GM18526 (cell line): Measurements from ENCODE around the gene CNTNAP5.

Source experiments
- POLR2A ChIP-seq: IDR thresholded peaks from 3 replicates; pipeline ENCODE4 v1.6.1; 2011; ENCODE audit not compliant: insufficient read length; ENCODE audit errors: extremely low read depth

Gene CNTNAP5

DNA sequence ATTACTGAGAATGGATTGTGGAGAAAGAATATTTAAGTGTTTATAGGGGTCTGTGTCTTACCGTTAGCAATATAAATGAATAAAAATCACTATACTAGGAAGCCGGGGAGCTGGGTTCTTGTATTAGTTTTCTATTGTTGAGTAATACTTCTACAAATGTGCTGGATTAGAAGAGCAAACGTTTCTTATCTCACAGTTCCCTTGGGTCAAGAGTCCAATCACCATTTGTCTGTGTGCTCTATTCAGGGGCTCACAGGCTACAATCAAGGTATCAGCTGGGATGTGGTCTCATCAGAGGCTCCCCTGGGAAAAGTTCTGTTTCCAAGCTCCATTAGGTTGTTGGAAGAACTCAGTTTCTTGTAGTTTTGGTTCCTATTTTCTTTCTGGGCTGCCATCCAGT, 790.9 kb downstream of the CNTNAP5 start:
- no peak for TF ChIP-seq POLR2A

DNA sequence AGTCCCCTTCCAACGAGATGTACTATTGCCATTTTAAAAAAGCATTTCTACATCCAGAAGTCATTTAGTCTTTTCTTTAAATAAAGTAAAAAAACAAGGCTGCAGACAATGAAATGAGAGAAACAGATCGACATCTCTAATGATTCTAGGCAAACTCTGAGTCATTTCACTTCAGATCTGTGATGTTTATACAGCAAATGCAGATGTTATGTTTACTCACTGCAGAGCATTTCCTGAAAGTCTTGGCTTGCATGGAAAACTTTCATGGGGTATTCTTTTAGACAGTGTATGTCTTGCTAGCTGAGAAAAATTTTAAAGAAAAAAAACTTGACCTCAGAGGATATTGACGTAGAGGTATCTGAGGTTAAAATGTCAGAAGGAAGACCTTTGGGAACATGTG, 797.4 kb downstream of the CNTNAP5 start:
- TF ChIP-seq POLR2A: no peak

DNA sequence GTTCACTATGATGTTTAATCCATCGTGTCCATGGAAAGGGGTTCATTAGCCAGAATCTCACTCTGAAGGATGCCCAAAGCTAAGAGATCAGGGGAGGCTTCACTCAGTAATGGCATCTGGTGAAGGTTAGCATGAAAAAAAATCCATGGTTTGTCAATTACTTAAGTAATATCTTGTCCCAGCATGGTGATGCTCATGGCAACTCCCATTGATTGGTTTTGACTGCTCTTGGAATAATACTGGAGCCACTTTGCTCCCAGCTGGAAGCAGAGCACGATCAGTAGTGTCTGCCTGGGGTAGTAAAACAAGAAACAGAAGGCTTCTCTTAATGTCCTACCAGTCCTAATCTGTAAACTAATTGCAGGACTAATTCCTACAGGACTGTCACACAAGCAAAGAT, 799.4 kb downstream of the CNTNAP5 start:
- TF ChIP-seq POLR2A: no peak

DNA sequence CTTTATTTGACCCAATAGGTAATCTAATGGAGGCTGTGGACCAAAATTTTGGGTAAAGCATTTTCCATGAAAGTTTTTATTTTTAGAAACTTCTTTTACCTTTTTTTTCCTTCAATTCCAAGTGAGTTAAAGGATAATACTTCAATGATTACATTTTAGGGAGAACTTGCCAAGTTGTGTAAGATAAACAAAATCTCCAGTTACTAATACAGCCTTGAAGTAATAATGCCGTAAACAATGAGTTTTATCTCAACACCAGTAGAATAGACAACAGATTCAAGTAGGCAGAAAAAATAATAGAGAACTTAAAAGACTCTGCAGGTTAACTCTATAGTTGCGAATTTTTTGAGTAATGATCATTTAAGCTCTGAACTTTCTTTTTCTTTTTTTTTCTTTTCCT, 807.4 kb downstream of the CNTNAP5 start:
- TF ChIP-seq POLR2A: no peak

DNA sequence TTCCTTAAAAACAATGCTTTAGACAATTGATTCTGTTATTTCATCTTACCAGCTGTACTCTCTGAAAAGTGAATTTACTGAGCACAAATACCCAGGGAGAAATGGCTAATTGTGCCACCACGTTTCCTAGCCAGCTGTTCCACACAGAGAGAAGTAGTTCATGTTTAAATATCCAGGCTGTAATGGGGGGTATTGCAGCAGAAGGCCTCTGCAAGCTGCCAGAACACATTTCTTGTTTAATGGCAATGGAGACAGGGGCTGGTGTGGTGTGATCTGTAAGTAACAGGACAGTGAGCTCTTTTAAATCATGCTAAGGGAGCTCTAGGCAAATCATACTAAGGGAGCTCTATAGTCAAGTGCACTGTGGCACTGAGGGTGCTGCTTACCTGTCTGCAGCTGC, 809.2 kb downstream of the CNTNAP5 start:
- TF ChIP-seq POLR2A: no peak

DNA sequence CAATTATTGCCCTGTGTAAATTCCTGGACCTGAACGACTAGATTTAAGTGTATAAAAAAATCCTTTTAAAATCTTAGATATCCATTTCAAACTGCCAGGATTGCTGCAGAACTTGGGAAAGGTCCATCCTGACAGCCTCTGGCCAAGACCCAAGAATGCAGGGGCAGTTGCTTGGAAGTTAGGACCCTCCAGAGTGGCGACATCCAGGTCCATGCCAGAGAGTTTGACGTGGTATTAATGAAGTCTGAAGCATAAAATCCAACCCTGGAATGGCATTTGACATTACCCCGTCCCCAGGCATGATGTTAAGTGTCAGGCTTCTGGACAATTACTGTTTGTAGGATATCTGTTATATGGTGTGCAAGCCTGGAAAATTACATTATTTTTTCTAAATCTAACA, 810.2 kb downstream of the CNTNAP5 start:
- no peak for TF ChIP-seq POLR2A

DNA sequence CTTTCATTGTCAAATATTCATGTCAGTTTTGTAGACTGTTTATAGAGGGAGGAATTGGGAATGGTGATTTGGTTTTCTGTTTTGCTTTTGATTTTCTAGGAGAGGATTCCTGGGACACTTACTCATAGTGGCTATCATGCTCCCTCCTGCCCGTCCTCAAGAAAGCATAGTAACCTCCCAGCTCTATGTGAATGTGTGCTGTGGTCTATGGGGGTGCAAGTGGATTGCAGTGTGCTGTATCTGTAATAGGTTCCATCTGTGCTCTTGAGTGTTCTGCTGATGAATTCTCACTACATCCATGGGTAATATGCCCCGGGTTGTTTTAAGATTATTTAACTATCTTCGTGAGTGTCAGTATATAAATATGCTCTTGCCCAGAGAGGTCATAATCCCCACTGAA, 811.3 kb downstream of the CNTNAP5 start:
- TF ChIP-seq POLR2A: no peak

DNA sequence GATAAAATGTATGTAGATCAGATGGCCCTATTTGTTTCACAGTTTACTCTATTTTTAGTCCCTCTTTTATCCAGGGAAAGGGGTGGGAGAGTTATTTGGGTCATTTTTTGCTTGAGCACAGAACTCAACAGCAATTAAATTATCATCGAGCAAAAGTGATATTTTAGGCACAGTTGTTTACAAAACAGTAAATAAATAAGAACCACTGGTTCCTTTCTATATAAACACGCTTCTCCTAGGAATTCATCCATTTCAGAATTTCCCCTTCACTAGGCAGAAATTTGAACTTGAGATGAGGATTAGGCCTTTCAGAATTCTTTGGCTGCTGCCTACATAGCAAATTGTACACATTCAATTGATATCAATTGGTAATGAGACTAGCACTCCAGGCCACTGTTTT, 812.4 kb downstream of the CNTNAP5 start:
- no peak for TF ChIP-seq POLR2A

DNA sequence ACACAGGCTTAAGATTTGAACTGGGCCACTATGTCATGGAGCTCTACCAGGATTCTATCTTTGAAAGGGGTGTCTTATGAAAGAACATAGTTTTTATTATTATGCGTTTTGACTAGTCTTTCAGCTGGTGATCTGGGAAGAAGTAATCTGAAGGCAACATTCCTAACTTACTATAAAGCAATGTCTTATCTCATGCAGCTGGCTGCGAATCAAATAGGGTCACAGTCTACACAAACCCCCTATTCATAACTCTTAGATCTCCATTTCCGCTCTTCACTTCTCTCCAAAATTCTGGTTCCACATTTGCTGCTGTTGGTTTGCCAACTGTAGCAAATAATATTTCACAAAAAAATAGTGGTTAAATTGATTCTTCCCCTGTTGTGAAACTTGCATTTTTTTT, 813.3 kb downstream of the CNTNAP5 start:
- TF ChIP-seq POLR2A: no peak

DNA sequence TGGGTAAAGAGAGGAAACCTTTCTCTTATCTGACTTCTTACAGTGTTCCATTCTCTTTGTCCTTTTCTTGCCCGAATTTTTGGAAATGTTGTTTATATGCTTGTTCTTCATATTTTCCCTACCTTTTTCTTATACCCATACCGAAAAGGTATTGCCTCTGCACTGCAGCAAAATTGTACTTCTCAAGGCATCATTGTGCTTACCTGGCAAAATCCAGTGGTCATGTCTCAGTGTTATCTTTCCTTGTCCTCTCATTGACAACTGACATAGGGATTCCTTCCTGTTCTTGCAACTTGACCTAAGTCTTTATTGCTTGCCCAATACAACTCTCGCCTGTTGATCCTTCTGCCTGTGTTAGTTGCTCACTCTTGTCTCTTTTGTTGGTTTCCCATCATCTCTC, 842.2 kb downstream of the CNTNAP5 start:
- no peak for TF ChIP-seq POLR2A

DNA sequence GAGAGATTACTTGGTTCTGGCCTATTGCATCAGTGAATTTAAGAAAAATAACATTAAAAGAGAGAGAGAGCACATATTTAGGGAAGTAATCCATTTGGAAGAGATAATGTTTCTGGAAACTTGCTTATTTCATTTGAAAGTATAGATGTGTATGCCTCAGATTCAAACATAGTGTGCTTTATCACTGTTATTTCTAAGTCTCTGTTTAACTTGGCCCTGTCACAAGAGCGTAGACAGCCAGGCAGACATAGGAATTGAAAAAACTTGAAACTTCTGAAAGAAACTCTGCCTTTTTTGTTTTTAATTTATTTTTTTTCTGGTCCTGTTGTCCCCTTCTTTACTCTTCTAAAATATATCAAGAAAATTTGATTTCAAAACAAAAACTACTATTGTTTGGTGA, 849.1 kb downstream of the CNTNAP5 start:
- no peak for TF ChIP-seq POLR2A

DNA sequence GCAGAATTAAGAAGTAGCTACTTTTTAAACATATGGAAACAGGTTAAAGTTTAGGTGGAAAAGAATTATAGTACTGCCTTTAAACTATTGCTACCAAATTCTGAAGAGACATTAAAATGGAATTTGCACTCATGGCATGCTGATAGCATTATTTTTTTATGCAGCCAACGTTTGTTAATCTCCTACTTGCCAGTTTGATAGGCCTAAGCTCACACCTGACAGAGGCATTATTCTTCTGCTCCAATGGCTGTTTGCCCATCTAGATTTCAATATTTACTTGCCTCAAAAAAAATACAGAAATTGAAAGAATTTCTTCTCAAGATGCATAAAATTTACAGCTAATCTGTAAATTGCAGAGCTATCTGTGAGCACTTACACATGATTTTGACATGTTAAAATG, 849.6 kb downstream of the CNTNAP5 start:
- no peak for TF ChIP-seq POLR2A

DNA sequence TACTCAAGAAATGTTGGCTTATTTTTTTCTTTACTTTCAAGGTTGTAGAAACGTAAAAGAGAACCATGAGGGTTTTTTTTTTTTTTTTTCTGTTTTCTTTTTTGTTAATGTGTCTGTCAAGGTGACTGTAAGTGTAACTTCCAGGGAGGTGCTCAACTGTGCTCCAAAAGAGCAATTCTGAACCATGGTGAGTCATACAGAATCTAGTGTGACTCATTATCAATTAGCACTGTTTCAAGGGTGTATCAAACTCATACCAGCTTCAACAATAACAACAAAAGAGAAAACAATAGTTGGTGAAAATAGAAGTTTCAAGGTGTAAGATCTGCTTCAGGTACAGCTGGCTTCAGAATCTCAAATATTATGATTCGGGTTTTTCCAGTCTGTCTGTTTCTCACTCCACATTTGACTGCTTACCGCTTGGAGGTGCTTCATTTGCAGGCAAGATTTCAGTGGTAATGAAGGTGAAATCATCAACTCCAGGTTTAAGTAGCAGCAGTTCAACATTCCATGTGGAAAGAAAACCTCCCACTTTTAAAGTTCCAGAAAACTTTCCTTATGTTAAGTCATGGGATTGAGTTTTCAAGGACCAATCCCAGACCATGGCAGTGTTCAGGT, 850.6 kb downstream of the CNTNAP5 start:
- TF ChIP-seq POLR2A: no peak

DNA sequence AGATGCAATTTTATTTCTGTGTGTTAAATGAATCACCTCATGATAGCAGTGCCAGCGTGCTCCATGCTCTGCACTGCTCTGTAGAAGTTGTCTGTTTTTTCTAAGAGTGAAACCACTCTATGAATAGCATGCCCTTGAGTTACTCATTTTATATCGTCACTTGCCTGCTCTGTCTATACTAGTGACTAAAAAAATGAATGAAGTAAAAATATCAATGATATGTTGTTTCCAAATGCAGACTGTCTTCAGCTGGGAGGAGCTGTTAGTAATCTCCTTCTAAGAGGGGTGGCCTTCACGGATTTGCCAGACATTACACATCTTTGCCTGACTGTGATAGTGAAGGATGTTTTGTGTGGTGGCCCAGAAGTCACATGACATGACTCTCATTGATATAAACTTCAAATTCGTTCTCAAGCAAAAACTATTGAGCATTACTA, 852.1 kb downstream of the CNTNAP5 start:
- TF ChIP-seq POLR2A: no peak

DNA sequence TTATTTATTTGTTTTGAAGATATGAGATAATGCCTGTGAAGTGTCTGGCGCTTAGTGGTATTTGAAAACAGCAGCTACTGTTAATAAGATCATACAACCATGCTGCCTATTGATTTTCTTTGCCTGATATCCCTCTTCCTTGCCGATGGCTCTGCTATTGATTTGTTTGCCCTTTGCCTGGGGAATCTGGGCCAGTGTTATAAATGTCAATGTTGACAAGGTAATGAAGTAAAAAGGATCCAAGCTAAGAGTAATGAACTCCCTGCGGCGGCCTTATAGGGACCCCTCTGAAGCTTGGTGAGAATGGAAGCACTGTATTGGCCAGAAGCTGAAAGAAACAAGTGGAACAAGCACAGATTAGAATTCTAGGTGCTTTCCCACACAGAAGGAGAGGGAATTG, 854.6 kb downstream of the CNTNAP5 start:
- no peak for TF ChIP-seq POLR2A

DNA sequence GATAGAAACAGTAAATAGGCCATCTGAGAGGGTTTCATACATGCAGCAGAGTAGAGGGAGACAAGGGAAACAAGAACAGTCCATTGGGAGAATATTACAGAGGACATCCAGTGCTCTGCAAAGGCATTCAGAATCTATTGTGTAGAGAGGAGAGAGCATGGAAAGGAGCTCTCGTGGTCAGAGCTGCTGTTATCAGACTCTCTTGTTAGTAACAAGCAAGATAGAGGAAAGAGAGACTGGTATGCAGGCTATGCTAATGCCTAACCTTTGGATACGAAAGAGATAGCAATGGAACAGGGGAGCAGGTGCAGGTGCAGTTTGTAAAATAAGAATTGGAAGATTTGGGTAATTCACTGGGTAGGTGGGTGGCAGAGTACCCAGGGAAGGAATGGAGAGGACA, 855.9 kb downstream of the CNTNAP5 start:
- TF ChIP-seq POLR2A: no peak

DNA sequence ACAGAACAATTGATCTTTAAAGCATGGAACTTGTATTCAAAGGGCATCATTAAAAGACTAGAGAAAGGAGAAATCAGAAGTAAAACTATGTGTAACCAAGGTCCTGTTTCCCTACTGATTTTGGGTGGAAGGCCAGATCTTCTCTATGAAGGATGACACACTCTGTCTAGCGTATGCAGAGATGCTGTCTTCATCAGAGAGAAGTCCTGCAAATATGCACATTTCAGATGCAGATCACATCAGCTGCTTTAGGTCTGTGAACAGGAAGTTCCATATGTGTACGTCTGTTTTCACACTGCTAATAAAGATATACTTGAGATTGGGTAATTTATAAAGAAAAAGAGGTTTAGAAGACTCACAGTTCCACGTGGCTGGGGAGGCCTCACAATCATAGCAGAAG, 857.3 kb downstream of the CNTNAP5 start:
- no peak for TF ChIP-seq POLR2A

DNA sequence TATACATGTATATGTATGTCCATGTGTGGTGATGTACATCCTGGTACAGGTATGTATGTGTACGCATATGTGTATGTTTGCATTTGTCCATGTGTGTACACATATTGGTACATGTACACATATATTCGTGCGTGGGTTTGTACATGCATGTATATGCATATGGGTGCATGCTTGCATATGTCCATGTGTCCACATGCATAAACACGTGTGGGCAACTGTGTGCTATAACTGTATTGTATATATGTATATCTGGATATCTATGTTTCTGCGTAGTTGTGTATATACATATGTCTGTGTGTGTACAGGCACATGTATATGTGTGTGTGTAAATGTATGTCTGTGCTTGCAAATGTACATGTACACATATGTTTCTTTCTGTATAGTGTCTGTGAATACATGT, 858.5 kb downstream of the CNTNAP5 start:
- TF ChIP-seq POLR2A: no peak
